AG09319 (cell line): ENCODE results near the gene CDON.

Source experiments
- DNase-seq: peaks from one replicate; pipeline ENCODE4 v3.0.0-alpha.2; 2010; ENCODE audit warnings: low read depth; ENCODE audit errors: extremely low read depth
- CTCF ChIP-seq: IDR thresholded peaks from 2 replicates; pipeline ENCODE4 v1.5.1; 2011; ENCODE audit warnings: low read depth, mild to moderate bottlenecking, inconsistent platforms, low read length, moderate library complexity

CDON gene

GRCh38 chr11:126105022-126105747 is 42.5 kb upstream of the CDON start:
- DNase-seq, result no peak
- no peak for TF ChIP-seq CTCF

GRCh38 chr11:126104420-126104819 is 41.8 kb upstream of the CDON start:
- no peak for DNase-seq

DNA sequence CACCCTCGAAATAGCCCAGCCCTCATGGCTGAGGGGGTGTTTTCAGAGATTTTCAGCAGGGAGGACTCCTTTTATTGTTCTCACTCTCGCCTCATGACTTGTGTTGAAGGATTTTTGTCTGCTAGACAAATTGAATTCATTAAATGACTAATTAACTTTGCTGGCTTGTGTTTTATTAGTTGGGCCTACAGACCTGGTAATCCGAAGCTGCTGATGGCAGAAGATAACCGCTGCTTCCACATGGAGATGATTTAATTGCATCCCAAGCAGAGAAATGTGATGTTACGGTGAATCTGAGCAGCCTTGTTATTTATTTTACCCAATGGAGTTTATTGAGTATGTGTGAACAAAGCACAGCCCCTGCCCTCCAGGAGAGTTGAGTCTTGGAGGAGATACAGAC is 40.5 kb upstream of the CDON start:
- no peak for DNase-seq
- TF ChIP-seq CTCF, result no peak

More at GRCh38 chr11:126104420-126104819, 41.8 kb upstream of the CDON start:
- TF ChIP-seq CTCF, result no peak

- no peak for DNase-seq
- no peak for TF ChIP-seq CTCF
These were observed 39.8 kb upstream of the CDON start for GRCh38 chr11:126102436-126102981.

DNA sequence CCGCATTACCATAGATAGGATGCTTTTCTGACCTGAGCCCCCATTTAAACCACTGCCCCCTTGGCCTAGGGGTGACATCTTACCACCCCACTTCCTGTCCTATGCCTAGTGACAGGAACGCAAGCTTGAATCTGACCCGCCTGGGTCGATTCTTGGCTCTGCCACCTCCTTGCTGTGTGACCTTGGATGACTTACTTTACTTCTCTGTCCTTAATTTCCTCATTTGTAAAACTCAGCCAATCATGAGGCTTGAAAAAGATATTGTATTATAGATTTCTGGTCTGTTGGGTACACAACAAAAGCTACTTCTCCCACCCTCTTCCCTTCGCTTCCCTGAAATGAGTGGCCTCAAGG is 39.2 kb upstream of the CDON start:
- no peak for TF ChIP-seq CTCF
- DNase-seq, result no peak

- TF ChIP-seq CTCF, result no peak
- DNase-seq, result no peak
These were observed 38.7 kb upstream of the CDON start for GRCh38 chr11:126101251-126101929.

GRCh38 chr11:126100716-126101115 is 38.0 kb upstream of the CDON start:
- no peak for DNase-seq
- TF ChIP-seq CTCF, result no peak
